ENCODE measurements around the gene NUDC. TPM values are rescaled to one million over a fixed set of nuclear protein-coding genes. Genes with fewer than 3 reads are reported as not detected.

Gene NUDC
- total and polyA plus RNA-seq, 2 of the 13 experiments (the other 11 are each of a cell fraction or from before 2014, with no cell fraction given), result 34.7 to 104 TPM

GRCh38 chr1:26949266-26949925, 27.9 kb downstream of the NUDC start (continued):
- TF ChIP-seq MEIS1 (CRISPR knock-in tag; IDR thresholded peaks at IDR 0.05; ENCODE audit: borderline replicate concordance) (no peak), ELK4 (CRISPR knock-in tag; IDR thresholded peaks at IDR 0.05; ENCODE audit: borderline replicate concordance) (no peak), POLR2G (IDR thresholded peaks at IDR 0.05; ENCODE audit: low read depth, low read length) (0 out of 2 replicates have a peak, but pooled peaks have one; percentile 12)

GRCh38 chr1:26949926-26950319, 28.4 kb downstream of the NUDC start:
- no TSS peak for BruUV-seq (replicated peaks)
- H3K4me1 ChIP-seq (ENCODE audit: insufficient read depth, low read length), result peaks cover 62% of the 10 kb centered on the region
- intact Hi-C loops (cut with micrococcal nuclease; ENCODE audit: unreplicated experiment) (no loop called here), in situ Hi-C loops (cut with HindIII; ENCODE audit: extremely low pct_ligation_motif_present, low pct_unique_long_range_greater_than_20kb) (no loop called here)
- no peak for FAIRE-seq
- H3K4me3 ChIP-seq (replicated peaks in 1 of 3; ENCODE audit: insufficient read depth in 1 of 3, low read depth in 2 of 3, low read length in 3 of 3), result no peak overlapping the region
- ChIA-PET POLR2A (interaction anchor here (0.5 to 1.8 kb wide), 7 partner anchors 9 to 60 kb away, joined by 3 to 5 read pairs (median 3); partner anchors contain the start of genes GPN2, KDF1, NR0B2 and TRNP1), CTCF (ENCODE audit: low intra/inter-chr PET ratio, low total read pairs) (no interaction called here)
- no peak for ATAC-seq
- no peaks in the 10 kb centered on the region for H4K20me1 ChIP-seq (ENCODE audit: insufficient read depth, low read length)
- no peak overlapping the region for H3K27ac ChIP-seq (ENCODE audit: extremely low read length, insufficient read depth, low read length)
- no peaks in the 10 kb centered on the region for H3K9me3 ChIP-seq (ENCODE audit: low read length)
- H3K36me3 ChIP-seq (replicated peaks in 1 of 2; ENCODE audit: control insufficient read depth in 1 of 2, insufficient read depth in 2 of 2, low read length in 2 of 2), result peaks cover 10 to 15% of the 10 kb centered on the region in 2 experiments; a peak in 4 of 5 replicates
- no peak overlapping the region for H3K4me2 ChIP-seq (ENCODE audit: low read depth, low read length)
- TF ChIP-seq RBM22 (optimal IDR thresholded peaks at IDR 0.05; ENCODE audit: low read length), result no peak
- TF ChIP-seq NFRKB (IDR thresholded peaks at IDR 0.05), result no peak
- no peak for TF ChIP-seq SMAD9 (CRISPR knock-in tag; IDR thresholded peaks at IDR 0.05)
- no peak for TF ChIP-seq ZNF333 (CRISPR knock-in tag; IDR thresholded peaks at IDR 0.05; ENCODE audit: borderline replicate concordance)
- TF ChIP-seq ARID2 (CRISPR knock-in tag; IDR thresholded peaks at IDR 0.05; ENCODE audit: borderline replicate concordance), result no peak
- TF ChIP-seq TCF7L2 (IDR thresholded peaks at IDR 0.05; ENCODE audit: low read depth, low read length), result no peak
- TF ChIP-seq AKNA (CRISPR knock-in tag; IDR thresholded peaks at IDR 0.05; ENCODE audit: borderline replicate concordance), result no peak
- no peak for TF ChIP-seq ZNF143 (CRISPR knock-in tag; IDR thresholded peaks at IDR 0.05)
- H3K79me2 ChIP-seq (ENCODE audit: insufficient read depth, low read length), result no peaks in the 10 kb centered on the region
- no peak overlapping the region for H2AFZ ChIP-seq (ENCODE audit: low read length)
- DNase-seq (ENCODE audit: low spot score), result no peak
- 100% methylated on average over 3 of the region's 3 CpGs for WGBS (ENCODE audit: low lambda C conversion rate)
- H3K27me3 ChIP-seq (ENCODE audit: control insufficient read depth in 1 of 2, insufficient read depth in 2 of 2, low read length in 2 of 2), result no peaks in the 10 kb centered on the region
- no peak overlapping the region for H3K9ac ChIP-seq (ENCODE audit: insufficient read depth, low read depth, low read length)

All from HepG2 (cell line).